RWPE1 (cell line): ENCODE data around the gene UBN2.

Source experiments
- CTCF ChIA-PET: fragments of 350-600 bp; sonication (Branson Sonifier 250); formaldehyde crosslinking; extraction: SDS; loops from one replicate; lab custom pipeline; 2021; lab: Yijun Ruan, JAX
- POLR2A ChIA-PET: fragments of 400-600 bp; formaldehyde crosslinking; extraction: SDS; loops from one replicate; lab custom pipeline; 2020; ENCODE audit warnings: antibody characterized with exemption; ENCODE audit not compliant: low non-redundant PET; lab: Yijun Ruan, JAX
- DNase-seq: peaks from one replicate; pipeline ENCODE4 v3.0.0; 2012; ENCODE audit warnings: low spot score
- H3K27ac ChIP-seq: fragments of 450-650 bp; 2 replicates; pipeline ENCODE4 v1.5.1; 2017
- CTCF ChIP-seq: fragments of 450-650 bp; conservative IDR thresholded peaks from 2 replicates; pipeline ENCODE4 v1.5.1; 2017; ENCODE audit warnings: low read depth, mild to moderate bottlenecking

The UBN2 gene

GRCh38 chr7:139351027-139351426 is 120.0 kb downstream of the UBN2 start:
- ChIA-PET POLR2A (no interaction called here), CTCF (no interaction called here)
- no peak for TF ChIP-seq CTCF
- no peak for DNase-seq
- H3K27ac ChIP-seq: no peak overlapping the region

GRCh38 chr7:139354729-139355128 is 123.7 kb downstream of the UBN2 start:
- CTCF ChIA-PET: no interaction called here
- POLR2A ChIA-PET: no interaction called here
- no peak for DNase-seq
- TF ChIP-seq CTCF: no peak
- H3K27ac ChIP-seq: no peak overlapping the region

GRCh38 chr7:139355320-139355719 is 124.3 kb downstream of the UBN2 start:
- ChIA-PET POLR2A (no interaction called here), CTCF (no interaction called here)

More at GRCh38 chr7:139355320-139355719, 124.3 kb downstream of the UBN2 start:
- DNase-seq: no peak
- no peak overlapping the region for H3K27ac ChIP-seq
- TF ChIP-seq CTCF: no peak
